NB4 (cell line): ENCODE data around the gene TNFRSF1A.
A peak's percentile ranks its signal among the peaks of the same experiment; 100 is the strongest.

Source experiments
- DNase-seq: peaks from one replicate; pipeline ENCODE4 v3.0.0; 2010; ENCODE audit warnings: low read depth
- H3K4me3 ChIP-seq: one replicate; pipeline ENCODE4 v1.5.1; 2011; ENCODE audit warnings: mild to moderate bottlenecking, low read depth, low read length, moderate library complexity
- CTCF ChIP-seq: IDR thresholded peaks from one replicate; pipeline ENCODE4 v1.5.1; 2012; ENCODE audit warnings: low read depth, low read length
- MYC ChIP-seq: IDR thresholded peaks from 2 replicates; pipeline ENCODE4 v1.6.1; 2011; ENCODE audit warnings: low read depth, low read length
- POLR2A ChIP-seq: IDR thresholded peaks from 2 replicates; pipeline ENCODE4 v1.6.1; 2011; ENCODE audit warnings: mild to moderate bottlenecking; ENCODE audit not compliant: insufficient read length; ENCODE audit errors: extremely low read depth
- TF ChIP-seq, protein P1 (sequence below): IDR thresholded peaks from 2 replicates; pipeline ENCODE4 v1.6.1; 2011; ENCODE audit warnings: low read depth, low read length

Gene TNFRSF1A

GRCh38 chr12:6288235-6288634, 53.6 kb downstream of the TNFRSF1A start:
- DNase-seq = no peak
- TF ChIP-seq, protein P1, sequence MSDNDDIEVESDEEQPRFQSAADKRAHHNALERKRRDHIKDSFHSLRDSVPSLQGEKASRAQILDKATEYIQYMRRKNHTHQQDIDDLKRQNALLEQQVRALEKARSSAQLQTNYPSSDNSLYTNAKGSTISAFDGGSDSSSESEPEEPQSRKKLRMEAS = no peak
- TF ChIP-seq MYC (no peak), CTCF (no peak), POLR2A (no peak)
- no peak overlapping the region for H3K4me3 ChIP-seq

GRCh38 chr12:6285532-6286306, 56.2 kb downstream of the TNFRSF1A start:
- TF ChIP-seq, protein P1 = no peak
- TF ChIP-seq MYC (no peak), CTCF (no peak), POLR2A (no peak)
- H3K4me3 ChIP-seq = no peak overlapping the region
- no peak for DNase-seq

DNA sequence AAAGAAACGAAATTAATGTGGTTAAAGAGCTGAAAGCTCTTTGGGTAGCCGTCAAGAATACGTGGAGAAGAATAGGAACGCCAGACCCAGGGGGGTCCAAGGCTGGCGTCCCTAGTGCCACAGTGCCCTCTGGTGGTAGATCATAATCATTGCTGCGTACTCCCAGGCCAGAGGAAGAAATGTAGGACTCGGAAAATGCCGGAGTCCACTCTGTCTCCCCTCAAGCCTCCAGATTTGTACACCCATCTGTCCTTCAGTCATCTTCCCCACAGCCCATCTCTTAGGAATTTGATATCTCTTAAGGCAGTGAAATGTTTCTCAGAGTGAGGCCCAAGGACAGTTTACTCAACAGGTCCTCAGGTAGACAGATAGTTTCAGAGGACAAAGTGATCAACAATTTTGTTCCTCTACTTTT, 56.8 kb downstream of the TNFRSF1A start:
- H3K4me3 ChIP-seq = no peak overlapping the region
- TF ChIP-seq POLR2A (no peak), MYC (no peak; the same call in 1 of the 2 replicates), CTCF (peak; percentile 69)
- TF ChIP-seq, protein P1 = no peak
- peak; percentile 77 for DNase-seq

GRCh38 chr12:6284273-6284672, 57.6 kb downstream of the TNFRSF1A start:
- H3K4me3 ChIP-seq = no peak overlapping the region
- DNase-seq = no peak
- TF ChIP-seq POLR2A = no peak
- TF ChIP-seq MYC = no peak
- no peak for TF ChIP-seq CTCF
- TF ChIP-seq, protein P1 = no peak

DNA sequence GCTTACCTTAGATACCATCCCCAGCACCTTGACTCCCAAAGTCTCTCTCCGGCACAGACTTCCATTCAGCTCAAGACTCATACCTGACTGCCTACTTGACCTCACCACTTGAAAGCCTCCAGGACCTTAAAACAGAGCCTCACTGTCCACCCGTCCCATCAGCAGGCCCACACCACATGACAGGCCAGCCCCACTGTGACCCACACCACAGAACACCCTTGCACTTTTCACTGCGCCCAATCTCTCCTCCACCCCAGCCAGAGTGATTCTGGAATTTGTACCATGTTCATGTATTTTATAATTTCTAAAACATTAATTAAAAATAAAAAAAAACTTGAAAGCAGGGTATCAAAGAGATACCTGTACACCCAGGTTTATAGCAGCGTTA, 59.4 kb downstream of the TNFRSF1A start:
- H3K4me3 ChIP-seq = no peak overlapping the region
- no peak for TF ChIP-seq POLR2A
- no peak for TF ChIP-seq MYC
- TF ChIP-seq CTCF = no peak
- TF ChIP-seq, protein P1 = no peak
- DNase-seq = no peak
